Gastrocnemius medialis (tissue), 4 donors: ENCODE results near the gene HES5. TPM values are rescaled to one million over a fixed set of nuclear protein-coding genes. Genes with fewer than 3 reads are reported as not detected.

ENCODE experiments used
- ATAC-seq, 2 donors: fragments of 150-250 bp; one replicate each; pipeline ENCODE4 v1.9.1; 2016
- DNase-seq, 2 donors: peaks; one replicate each; pipeline ENCODE4 v3.0.0-alpha.2; 2019
- H3K27ac ChIP-seq, 4 donors: fragments of 200-600 bp; sonication (generic); 1 replicate in 1 of 4; 2 replicates in 3 of 4; pipeline ENCODE4 v1.5.1; 2016 to 2018; ENCODE audit warnings: mild to moderate bottlenecking in 2 of 4, moderate library complexity in 1 of 4
- H3K27me3 ChIP-seq, 3 donors: fragments of 200-600 bp; sonication (generic) in 2 of 3; 1 replicate in 1 of 3; 2 replicates in 2 of 3; pipeline versions ENCODE4 v1.5.1 to v1.6.0; 2016 to 2019; ENCODE audit warnings: mild to moderate bottlenecking in 1 of 3, moderate library complexity in 1 of 3
- H3K36me3 ChIP-seq, 2 donors: fragments of 200-600 bp; sonication (generic) in 1 of 2; one replicate each; pipeline ENCODE4 v1.5.1; 2017 to 2018
- H3K4me1 ChIP-seq, 2 donors: fragments of 200-600 bp; sonication (generic) in 1 of 2; one replicate each; pipeline ENCODE4 v1.5.1; 2016 to 2017; ENCODE audit warnings: mild to moderate bottlenecking in 2 of 2
- H3K4me3 ChIP-seq, 4 donors: fragments of 200-600 bp; sonication (generic) in 3 of 4; 1 replicate in 1 of 4; 2 replicates in 3 of 4; pipeline ENCODE4 v1.5.1; 2016 to 2019; ENCODE audit warnings: mild to moderate bottlenecking in 2 of 4
- H3K9me3 ChIP-seq, 3 donors: fragments of 200-600 bp; sonication (generic) in 2 of 3; 1 replicate in 1 of 3; 2 replicates in 2 of 3; pipeline ENCODE4 v1.5.1; 2016 to 2019
- POLR2A ChIP-seq, 2 donors: fragments of 450-650 bp; IDR thresholded peaks; one replicate each; pipeline ENCODE4 v1.6.1; 2017; ENCODE audit warnings: antibody characterized with exemption in 2 of 2, mild to moderate bottlenecking in 2 of 2, moderate library complexity in 2 of 2
- in situ Hi-C, 4 donors: fragments of 200-750 bp; cut with MboI; loops; one replicate each; pipeline versions ENCODE4 v1.15.0 to v1.8.0; 2017; ENCODE audit warnings: low sequenced_read_pairs in 4 of 4
- intact Hi-C: fragments of 100-400 bp; cut with DNase I; formaldehyde crosslinking; loops from one replicate; pipeline ENCODE4 v1.15.1; 2023; ENCODE audit warnings: low total_unique reads
- total RNA-seq, 4 donors: library from RNA; depleted of rRNA; stranded (reverse); fragments of >200 nt; gene quantifications; one replicate each; pipeline versions ENCODE4 v1.1.0 to v1.2.3, GENCODE V29; 2016
- TF ChIP-seq, protein P1 (sequence below), 5 experiments: fragments of 450-650 bp in 3 of 5; fragments of 200-600 bp in 2 of 5; sonication (generic) in 2 of 5; IDR thresholded peaks in 4 of 5; conservative IDR thresholded peaks in 1 of 5; 1 replicate in 4 of 5; 2 replicates in 1 of 5; pipeline ENCODE4 v1.5.1; 2016 to 2019; ENCODE audit warnings: antibody characterized with exemption in 5 of 5, mild to moderate bottlenecking in 3 of 5, moderate library complexity in 3 of 5

The HES5 gene
- total RNA-seq, 4 donors from 2014 or later: 0.49 TPM; not detected in 3

- no peak for DNase-seq
- in situ Hi-C loops (no loop called here), intact Hi-C loops (no loop called here)
- H3K4me1 ChIP-seq: peaks cover 2 to 3% of the 10 kb centered on the region in 2 donors
- ATAC-seq: no peak
- H3K27ac ChIP-seq: no peak overlapping the region
- no peak overlapping the region for H3K4me3 ChIP-seq
- H3K36me3 ChIP-seq: peaks cover 0 to 88% of the 10 kb centered on the region in 2 donors
- no peaks in the 10 kb centered on the region for H3K27me3 ChIP-seq
- TF ChIP-seq POLR2A (IDR thresholded peaks at IDR 0.05): no peak
- TF ChIP-seq, protein P1, sequence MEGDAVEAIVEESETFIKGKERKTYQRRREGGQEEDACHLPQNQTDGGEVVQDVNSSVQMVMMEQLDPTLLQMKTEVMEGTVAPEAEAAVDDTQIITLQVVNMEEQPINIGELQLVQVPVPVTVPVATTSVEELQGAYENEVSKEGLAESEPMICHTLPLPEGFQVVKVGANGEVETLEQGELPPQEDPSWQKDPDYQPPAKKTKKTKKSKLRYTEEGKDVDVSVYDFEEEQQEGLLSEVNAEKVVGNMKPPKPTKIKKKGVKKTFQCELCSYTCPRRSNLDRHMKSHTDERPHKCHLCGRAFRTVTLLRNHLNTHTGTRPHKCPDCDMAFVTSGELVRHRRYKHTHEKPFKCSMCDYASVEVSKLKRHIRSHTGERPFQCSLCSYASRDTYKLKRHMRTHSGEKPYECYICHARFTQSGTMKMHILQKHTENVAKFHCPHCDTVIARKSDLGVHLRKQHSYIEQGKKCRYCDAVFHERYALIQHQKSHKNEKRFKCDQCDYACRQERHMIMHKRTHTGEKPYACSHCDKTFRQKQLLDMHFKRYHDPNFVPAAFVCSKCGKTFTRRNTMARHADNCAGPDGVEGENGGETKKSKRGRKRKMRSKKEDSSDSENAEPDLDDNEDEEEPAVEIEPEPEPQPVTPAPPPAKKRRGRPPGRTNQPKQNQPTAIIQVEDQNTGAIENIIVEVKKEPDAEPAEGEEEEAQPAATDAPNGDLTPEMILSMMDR (IDR thresholded peaks at IDR 0.05 in 4 of 5, conservative IDR thresholded peaks at IDR 0.05 in 1 of 5): no peak
- no peaks in the 10 kb centered on the region for H3K9me3 ChIP-seq
Measured at GRCh38 chr1:2517966-2518365, 12.1 kb downstream of the HES5 start.

DNA sequence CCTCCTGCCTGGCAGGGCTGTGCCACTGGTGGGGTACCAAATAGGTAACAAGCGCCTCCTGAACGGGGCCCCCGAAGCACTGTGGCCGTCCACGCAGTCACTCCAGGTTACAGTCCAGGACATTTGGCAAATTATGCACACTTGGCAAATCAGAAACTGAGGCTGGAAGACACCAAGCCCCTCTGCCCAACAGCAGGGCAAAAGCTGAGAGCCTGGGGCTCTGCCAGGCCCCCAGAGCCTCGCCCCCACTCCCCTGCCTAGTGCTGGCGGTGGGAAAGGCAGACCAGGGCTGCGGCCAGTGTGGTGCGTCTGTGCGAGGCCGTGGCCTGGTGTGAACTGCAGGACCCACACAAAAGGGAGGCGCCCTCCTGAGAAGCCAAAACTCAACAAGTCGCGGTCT is 13.1 kb downstream of the HES5 start:
- Histone ChIP-seq H3K36me3 (peaks cover 0 to 98% of the 10 kb centered on the region in 2 donors), H3K4me3 (no peak overlapping the region), H3K27ac (no peak overlapping the region), H3K27me3 (no peaks in the 10 kb centered on the region), H3K4me1 (no peaks in the 10 kb centered on the region), H3K9me3 (no peaks in the 10 kb centered on the region)
- in situ Hi-C loops (no loop called here), intact Hi-C loops (no loop called here)
- TF ChIP-seq POLR2A (IDR thresholded peaks at IDR 0.05): no peak
- no peak for ATAC-seq
- no peak for DNase-seq

DNA sequence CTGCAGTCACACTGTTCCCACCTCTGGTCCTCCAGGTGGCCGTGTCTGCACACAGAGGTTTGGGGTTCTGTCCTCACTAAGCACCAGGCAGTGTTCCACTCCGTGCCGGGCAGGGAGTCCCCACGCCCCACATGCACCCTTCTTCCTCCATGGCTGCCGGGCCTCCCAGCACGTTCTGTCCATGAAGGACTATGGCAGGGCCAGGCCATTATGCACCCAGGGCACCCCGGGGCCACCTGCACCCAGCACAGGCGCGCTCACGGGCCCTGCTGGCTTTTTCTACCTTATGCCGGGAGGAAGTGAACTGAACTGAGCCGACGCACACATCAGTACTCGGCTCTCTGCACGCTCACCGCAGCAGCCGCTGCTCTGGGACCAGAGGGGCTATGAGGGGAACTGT is 13.9 kb downstream of the HES5 start:
- ATAC-seq (no peak), DNase-seq (no peak)
- no peaks in the 10 kb centered on the region for H3K9me3 ChIP-seq
- no peaks in the 10 kb centered on the region for H3K27me3 ChIP-seq
- H3K36me3 ChIP-seq: peaks cover 0 to 99% of the 10 kb centered on the region in 2 donors
- in situ Hi-C loops (no loop called here), intact Hi-C loops (no loop called here)
- no peak overlapping the region for H3K4me3 ChIP-seq
- TF ChIP-seq, protein P1 (IDR thresholded peaks at IDR 0.05 in 4 of 5, conservative IDR thresholded peaks at IDR 0.05 in 1 of 5): no peak
- no peak for TF ChIP-seq POLR2A (IDR thresholded peaks at IDR 0.05)
- no peak overlapping the region for H3K27ac ChIP-seq
- no peaks in the 10 kb centered on the region for H3K4me1 ChIP-seq

- no peak for DNase-seq
- no peaks in the 10 kb centered on the region for H3K9me3 ChIP-seq
- no peak for TF ChIP-seq POLR2A (IDR thresholded peaks at IDR 0.05)
- TF ChIP-seq, protein P1 (IDR thresholded peaks at IDR 0.05 in 4 of 5, conservative IDR thresholded peaks at IDR 0.05 in 1 of 5): no peak
- in situ Hi-C loops: no loop called here
- no peak overlapping the region for H3K4me3 ChIP-seq
- H3K27ac ChIP-seq: no peak overlapping the region
- intact Hi-C loops: no loop called here
- H3K36me3 ChIP-seq: peaks cover 0 to 99% of the 10 kb centered on the region in 2 donors
- no peaks in the 10 kb centered on the region for H3K4me1 ChIP-seq
- H3K27me3 ChIP-seq: no peaks in the 10 kb centered on the region
- no peak for ATAC-seq
Measured at GRCh38 chr1:2515763-2516080, 14.3 kb downstream of the HES5 start.

DNA sequence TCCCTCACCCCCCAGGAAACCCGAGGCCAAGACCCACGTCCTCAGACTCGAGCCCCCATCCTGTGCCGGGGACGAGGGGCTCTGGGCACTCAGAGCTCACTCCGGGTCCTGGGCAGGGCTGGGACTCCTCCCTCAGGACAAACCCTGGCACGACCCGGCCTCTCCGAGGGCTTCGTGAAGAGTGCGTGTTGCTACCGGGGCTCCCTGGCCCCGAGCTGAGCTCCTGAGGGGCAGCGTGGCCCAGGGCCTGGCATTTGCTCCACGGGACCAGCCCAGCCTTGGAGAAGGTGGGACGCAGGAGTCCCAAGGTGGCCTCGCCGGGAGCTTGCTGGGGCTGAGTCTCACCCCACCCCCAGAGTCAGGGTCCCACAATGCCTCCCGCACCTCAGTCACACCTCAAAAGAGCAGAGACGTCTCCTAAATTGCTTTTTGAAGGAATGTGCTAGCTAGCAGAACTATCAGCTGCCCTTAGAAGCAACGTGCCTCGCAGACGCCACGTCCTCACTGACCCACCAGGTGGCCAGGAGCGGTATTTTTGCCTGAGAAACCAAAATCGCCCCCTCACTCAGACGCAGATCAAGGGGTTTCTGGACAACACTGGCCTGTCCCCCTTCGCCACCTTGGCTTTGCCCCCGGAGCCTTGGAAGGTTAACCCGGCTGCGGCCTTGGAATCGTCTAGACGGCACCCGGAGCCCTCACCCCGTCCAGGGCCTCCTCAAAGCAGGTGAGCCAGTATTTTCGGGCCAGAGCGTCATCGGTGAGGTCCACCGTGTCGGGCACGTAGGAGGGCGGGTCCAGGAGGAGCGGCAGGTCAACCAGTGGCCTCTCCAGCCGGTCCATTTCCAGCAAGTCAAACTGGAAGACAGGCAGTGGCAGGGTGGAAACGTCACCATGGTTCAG is 14.9 kb downstream of the HES5 start:
- TF ChIP-seq, protein P1 (IDR thresholded peaks at IDR 0.05 in 4 of 5, conservative IDR thresholded peaks at IDR 0.05 in 1 of 5): no peak
- no peak for TF ChIP-seq POLR2A (IDR thresholded peaks at IDR 0.05)
- Histone ChIP-seq H3K27ac (no peak overlapping the region), H3K4me1 (no peaks in the 10 kb centered on the region), H3K9me3 (no peaks in the 10 kb centered on the region), H3K4me3 (no peak overlapping the region), H3K36me3 (peaks cover 0 to 99% of the 10 kb centered on the region in 2 donors), H3K27me3 (no peaks in the 10 kb centered on the region)
- in situ Hi-C loops (no loop called here), intact Hi-C loops (no loop called here)
- ATAC-seq (no peak), DNase-seq (no peak)
